Gastrocnemius medialis (tissue), 4 donors: Measurements from ENCODE around the gene CRTAC1. TPM values are rescaled to one million over a fixed set of nuclear protein-coding genes. Genes with fewer than 3 reads are reported as not detected.

Source experiments
- ATAC-seq, 2 donors: fragments of 150-250 bp; one replicate each; pipeline ENCODE4 v1.9.1; 2016
- DNase-seq, 2 donors: peaks; one replicate each; pipeline ENCODE4 v3.0.0-alpha.2; 2019
- H3K27ac ChIP-seq, 4 donors: fragments of 200-600 bp; sonication (generic); 1 replicate in 1 of 4; 2 replicates in 3 of 4; pipeline ENCODE4 v1.5.1; 2016 to 2018; ENCODE audit warnings: mild to moderate bottlenecking in 2 of 4, moderate library complexity in 1 of 4
- H3K27me3 ChIP-seq, 3 donors: fragments of 200-600 bp; sonication (generic) in 2 of 3; 1 replicate in 1 of 3; 2 replicates in 2 of 3; pipeline versions ENCODE4 v1.5.1 to v1.6.0; 2016 to 2019; ENCODE audit warnings: mild to moderate bottlenecking in 1 of 3, moderate library complexity in 1 of 3
- H3K36me3 ChIP-seq, 2 donors: fragments of 200-600 bp; sonication (generic) in 1 of 2; one replicate each; pipeline ENCODE4 v1.5.1; 2017 to 2018
- H3K4me1 ChIP-seq, 2 donors: fragments of 200-600 bp; sonication (generic) in 1 of 2; one replicate each; pipeline ENCODE4 v1.5.1; 2016 to 2017; ENCODE audit warnings: mild to moderate bottlenecking in 2 of 2
- H3K4me3 ChIP-seq, 4 donors: fragments of 200-600 bp; sonication (generic) in 3 of 4; 1 replicate in 1 of 4; 2 replicates in 3 of 4; pipeline ENCODE4 v1.5.1; 2016 to 2019; ENCODE audit warnings: mild to moderate bottlenecking in 2 of 4
- H3K9me3 ChIP-seq, 3 donors: fragments of 200-600 bp; sonication (generic) in 2 of 3; 1 replicate in 1 of 3; 2 replicates in 2 of 3; pipeline ENCODE4 v1.5.1; 2016 to 2019
- CTCF ChIP-seq, 5 experiments: fragments of 450-650 bp in 3 of 5; fragments of 200-600 bp in 2 of 5; sonication (generic) in 2 of 5; IDR thresholded peaks in 4 of 5; conservative IDR thresholded peaks in 1 of 5; 1 replicate in 4 of 5; 2 replicates in 1 of 5; pipeline ENCODE4 v1.5.1; 2016 to 2019; ENCODE audit warnings: antibody characterized with exemption in 5 of 5, mild to moderate bottlenecking in 3 of 5, moderate library complexity in 3 of 5
- POLR2A ChIP-seq, 2 donors: fragments of 450-650 bp; IDR thresholded peaks; one replicate each; pipeline ENCODE4 v1.6.1; 2017; ENCODE audit warnings: antibody characterized with exemption in 2 of 2, mild to moderate bottlenecking in 2 of 2, moderate library complexity in 2 of 2
- in situ Hi-C, 4 donors: fragments of 200-750 bp; cut with MboI; loops; one replicate each; pipeline versions ENCODE4 v1.15.0 to v1.8.0; 2017; ENCODE audit warnings: low sequenced_read_pairs in 4 of 4
- intact Hi-C: fragments of 100-400 bp; cut with DNase I; formaldehyde crosslinking; loops from one replicate; pipeline ENCODE4 v1.15.1; 2023; ENCODE audit warnings: low total_unique reads
- total RNA-seq, 4 donors: library from RNA; depleted of rRNA; stranded (reverse); fragments of >200 nt; gene quantifications; one replicate each; pipeline versions ENCODE4 v1.1.0 to v1.2.3, GENCODE V29; 2016

Gene CRTAC1
- total RNA-seq, 4 donors from 2014 or later, result 0.16 to 3.9 (median 0.56) TPM; not detected in 1

GRCh38 chr10:97975598-97975997, 54.8 kb downstream of the CRTAC1 start:
- no peak for TF ChIP-seq POLR2A (IDR thresholded peaks at IDR 0.05)
- no peak for TF ChIP-seq CTCF (IDR thresholded peaks at IDR 0.05 in 4 of 5, conservative IDR thresholded peaks at IDR 0.05 in 1 of 5)
- no peaks in the 10 kb centered on the region for H3K4me1 ChIP-seq
- intact Hi-C loops (no loop called here), in situ Hi-C loops (no loop called here)
- DNase-seq (no peak), ATAC-seq (no peak)
- no peak overlapping the region for H3K27ac ChIP-seq
- H3K36me3 ChIP-seq, result no peaks in the 10 kb centered on the region
- H3K4me3 ChIP-seq, result no peak overlapping the region
- H3K27me3 ChIP-seq, result peaks cover 29 to 58% (median 39%) of the 10 kb centered on the region in 3 donors
- no peaks in the 10 kb centered on the region for H3K9me3 ChIP-seq

DNA sequence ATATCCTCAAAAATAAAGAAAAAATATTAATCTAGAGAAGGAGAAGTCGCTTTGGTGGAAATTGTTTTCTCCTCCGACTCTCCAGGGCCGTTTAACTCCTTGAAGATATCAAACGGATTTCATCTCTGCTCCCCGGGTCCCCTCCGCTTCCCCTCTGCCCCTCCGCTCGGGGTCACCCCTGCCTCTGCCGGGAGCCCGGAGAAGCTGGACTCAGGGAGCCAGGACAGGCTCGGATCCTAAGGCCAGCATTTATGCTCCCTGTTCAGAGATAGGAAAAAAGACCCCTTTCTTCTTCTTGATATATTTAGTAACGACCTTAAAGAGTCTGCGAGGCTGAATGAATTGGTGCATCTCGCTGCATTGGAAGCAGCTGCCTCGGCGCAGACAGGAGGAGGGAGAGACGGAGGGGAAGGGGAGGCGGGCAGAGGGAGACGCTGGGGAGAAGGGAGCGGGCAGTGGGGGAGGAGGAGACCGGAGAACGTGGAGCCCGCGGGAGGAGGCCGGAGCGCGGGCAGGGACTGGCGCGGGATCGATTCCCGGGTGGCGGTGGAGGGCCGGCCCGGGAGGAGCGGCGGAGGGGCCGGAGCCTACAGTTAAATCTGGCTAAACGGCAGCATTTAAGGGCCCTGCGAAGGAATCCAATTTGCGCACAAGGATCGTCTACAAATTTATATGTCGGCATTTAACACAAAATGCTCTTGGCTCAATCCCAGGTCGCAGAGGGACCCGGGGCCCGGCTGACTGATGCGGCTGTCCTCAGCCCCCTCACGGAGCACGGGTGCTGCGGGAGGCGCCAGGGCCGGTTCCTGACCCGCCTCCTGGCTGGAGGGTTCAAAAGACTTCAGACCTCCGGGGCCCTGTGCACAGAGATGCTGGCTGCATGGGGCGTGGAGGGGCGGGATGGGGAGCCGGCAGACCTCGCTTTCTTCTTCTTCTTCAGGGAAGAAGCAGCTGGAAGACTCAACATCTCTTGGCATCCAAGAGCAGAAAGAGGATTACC, 55.6 kb downstream of the CRTAC1 start:
- DNase-seq, result no peak
- Histone ChIP-seq H3K27ac (no peak overlapping the region), H3K9me3 (no peaks in the 10 kb centered on the region), H3K27me3 (peaks cover 35 to 56% (median 37%) of the 10 kb centered on the region in 3 donors), H3K36me3 (no peaks in the 10 kb centered on the region), H3K4me3 (no peak overlapping the region), H3K4me1 (no peaks in the 10 kb centered on the region)
- in situ Hi-C loops (no loop called here), intact Hi-C loops (no loop called here)
- no peak for ATAC-seq
- TF ChIP-seq CTCF (IDR thresholded peaks at IDR 0.05 in 4 of 5, conservative IDR thresholded peaks at IDR 0.05 in 1 of 5) (no peak), POLR2A (IDR thresholded peaks at IDR 0.05) (no peak)

DNA sequence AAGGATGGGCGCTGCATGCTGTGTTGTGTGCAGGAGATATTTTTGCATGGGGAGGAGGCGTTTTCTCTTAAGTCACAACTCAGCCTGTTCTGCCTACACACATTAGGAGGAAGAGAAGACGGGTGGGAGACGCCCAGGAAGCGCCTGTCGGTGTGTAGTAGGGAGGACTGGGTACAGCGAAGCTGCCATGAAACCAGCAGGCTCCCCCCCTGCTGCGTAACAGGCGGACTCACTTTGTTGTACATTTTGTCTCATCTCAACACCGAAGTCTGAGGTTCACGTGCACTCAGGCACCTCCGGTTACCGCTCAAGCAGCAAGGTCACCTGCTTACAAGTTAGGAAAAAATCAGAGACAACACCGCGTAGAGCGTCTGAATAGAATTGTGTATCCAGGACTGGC, 56.3 kb downstream of the CRTAC1 start:
- H3K36me3 ChIP-seq, result no peaks in the 10 kb centered on the region
- no peak overlapping the region for H3K27ac ChIP-seq
- intact Hi-C loops, result no loop called here
- TF ChIP-seq CTCF (IDR thresholded peaks at IDR 0.05 in 4 of 5, conservative IDR thresholded peaks at IDR 0.05 in 1 of 5), result no peak
- no peak for TF ChIP-seq POLR2A (IDR thresholded peaks at IDR 0.05)
- H3K27me3 ChIP-seq, result peaks cover 34 to 51% (median 39%) of the 10 kb centered on the region in 3 donors
- DNase-seq (no peak), ATAC-seq (no peak)
- H3K4me1 ChIP-seq, result no peaks in the 10 kb centered on the region
- H3K4me3 ChIP-seq, result no peak overlapping the region
- H3K9me3 ChIP-seq, result no peaks in the 10 kb centered on the region
- in situ Hi-C loops, result no loop called here

GRCh38 chr10:97969538-97970079, 60.8 kb downstream of the CRTAC1 start:
- intact Hi-C loops, result no loop called here
- in situ Hi-C loops, result no loop called here
- H3K27me3 ChIP-seq, result peaks cover 15 to 33% (median 22%) of the 10 kb centered on the region in 3 donors
- no peaks in the 10 kb centered on the region for H3K36me3 ChIP-seq
- H3K4me1 ChIP-seq, result no peaks in the 10 kb centered on the region
- TF ChIP-seq CTCF (IDR thresholded peaks at IDR 0.05 in 4 of 5, conservative IDR thresholded peaks at IDR 0.05 in 1 of 5), result no peak
- TF ChIP-seq POLR2A (IDR thresholded peaks at IDR 0.05), result no peak
- H3K4me3 ChIP-seq, result no peak overlapping the region
- H3K27ac ChIP-seq, result no peak overlapping the region
- ATAC-seq, result no peak
- DNase-seq, result no peak
- H3K9me3 ChIP-seq, result no peaks in the 10 kb centered on the region
